HG03135 (cell line): ENCODE measurements around the gene CLPSL1.

Experiments used
- ATAC-seq: cut with Tn5 transposase; IDR thresholded peaks from one replicate; pipeline ENCODE4 v1.9.1; 2021; ENCODE audit warnings: mild to moderate bottlenecking, moderate library complexity; ENCODE audit not compliant: unreplicated experiment

The CLPSL1 gene

DNA sequence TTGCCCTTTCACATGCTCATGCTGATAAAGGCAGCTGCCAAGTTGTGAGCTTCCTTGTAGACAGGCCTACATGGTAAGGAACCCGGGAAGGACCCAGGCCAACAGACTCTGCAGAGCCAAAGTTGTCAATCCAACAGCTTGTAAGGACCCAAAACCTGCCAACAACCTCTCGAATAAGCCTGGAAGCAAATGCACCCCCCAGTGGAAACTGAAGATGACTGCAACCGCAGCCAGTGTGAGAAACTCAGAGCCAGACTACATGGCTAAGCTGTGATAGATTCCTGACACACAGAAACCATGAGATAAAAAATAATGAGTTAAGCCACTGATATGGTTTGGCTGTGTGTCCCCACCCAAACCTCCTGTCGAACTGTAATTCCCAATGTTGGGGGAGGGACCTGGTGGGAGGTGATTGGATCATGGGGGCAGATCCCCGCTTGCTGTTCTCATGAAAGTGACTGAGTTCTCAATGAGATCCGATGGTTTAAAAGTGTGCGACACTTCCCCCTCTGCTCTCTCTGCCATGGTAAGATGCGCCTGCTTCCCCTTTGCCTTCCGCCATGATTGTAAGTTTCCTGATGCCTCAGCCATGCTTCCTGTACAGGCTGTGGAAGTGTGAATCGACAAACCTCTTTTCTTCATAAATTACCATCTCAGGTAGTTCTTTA is 23.2 kb upstream of the CLPSL1 start:
- ATAC-seq = no peak

DNA sequence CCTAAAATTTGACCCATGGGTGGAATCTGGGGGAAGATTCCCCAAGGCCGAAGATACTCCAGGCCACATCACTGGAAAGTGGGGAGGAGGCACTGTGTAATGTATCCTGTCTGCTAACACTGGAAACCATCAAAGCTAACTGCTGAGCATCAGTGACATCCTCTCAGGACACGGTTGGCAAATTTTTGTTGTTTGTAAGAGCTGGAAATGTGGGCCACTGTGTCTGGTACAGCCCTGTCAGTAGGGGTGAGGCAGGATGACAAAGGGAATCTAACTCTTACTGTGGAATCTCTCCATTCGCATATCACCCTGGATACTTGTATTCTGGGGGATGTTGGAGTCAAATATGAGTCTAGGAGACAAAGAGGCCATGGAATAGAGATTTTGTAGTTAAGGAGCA is 21.4 kb upstream of the CLPSL1 start:
- ATAC-seq = no peak

DNA sequence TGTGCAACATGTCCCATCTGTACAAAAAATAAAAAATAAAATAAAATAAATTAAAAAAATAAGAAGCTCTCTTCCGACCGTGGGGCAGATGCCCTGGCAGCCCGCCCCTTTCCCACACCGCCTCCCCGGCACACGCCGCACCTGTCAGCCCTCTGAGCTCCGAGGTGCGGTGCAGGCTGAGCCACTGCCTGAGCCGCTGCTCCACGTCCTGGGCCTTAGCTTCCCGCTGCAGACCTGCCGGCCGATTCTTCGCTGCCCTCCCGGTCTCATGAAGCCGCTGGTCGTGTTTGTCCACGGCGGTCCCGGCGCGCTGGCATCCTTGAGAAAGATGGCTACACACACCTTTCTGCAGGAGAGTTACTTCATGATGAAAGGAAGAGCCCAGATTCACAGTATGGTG is 15.1 kb upstream of the CLPSL1 start:
- no peak for ATAC-seq

DNA sequence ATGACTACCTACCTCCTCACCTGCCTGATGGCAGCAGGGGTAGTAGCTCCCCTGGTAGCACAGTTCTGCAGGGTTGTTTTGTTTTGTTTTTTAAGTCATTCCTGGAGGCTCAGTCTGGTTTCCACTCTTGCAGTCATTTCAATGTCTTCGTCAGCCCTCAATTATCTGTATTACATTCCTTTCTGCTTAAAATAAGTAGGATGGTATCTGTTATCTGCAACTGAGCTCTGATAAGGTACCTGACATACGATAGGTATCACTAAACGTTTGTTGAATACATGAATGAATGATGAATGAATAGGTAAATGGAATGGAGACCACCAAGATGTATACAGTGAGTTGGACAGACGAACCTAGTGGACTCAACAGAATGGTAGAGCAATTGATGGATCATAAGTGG is 11.6 kb upstream of the CLPSL1 start:
- no peak for ATAC-seq

DNA sequence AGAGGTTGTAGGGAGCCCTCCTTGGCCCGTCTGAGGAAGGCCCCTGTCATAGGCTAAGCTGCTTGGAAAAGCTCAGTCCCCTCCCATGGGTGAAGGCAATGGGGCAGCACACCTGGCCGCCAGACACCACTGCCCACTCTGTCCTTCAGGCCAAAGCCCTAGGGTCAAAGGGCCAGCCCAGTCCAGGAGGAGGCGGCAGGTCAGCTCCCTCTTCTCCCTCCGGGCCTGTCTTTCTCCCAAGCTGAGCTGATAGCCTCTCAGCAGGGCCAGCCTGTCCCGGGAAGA is 9.5 kb upstream of the CLPSL1 start:
- no peak for ATAC-seq

GRCh38 chr6:35774116-35774794 is 6.6 kb upstream of the CLPSL1 start:
- no peak for ATAC-seq

DNA sequence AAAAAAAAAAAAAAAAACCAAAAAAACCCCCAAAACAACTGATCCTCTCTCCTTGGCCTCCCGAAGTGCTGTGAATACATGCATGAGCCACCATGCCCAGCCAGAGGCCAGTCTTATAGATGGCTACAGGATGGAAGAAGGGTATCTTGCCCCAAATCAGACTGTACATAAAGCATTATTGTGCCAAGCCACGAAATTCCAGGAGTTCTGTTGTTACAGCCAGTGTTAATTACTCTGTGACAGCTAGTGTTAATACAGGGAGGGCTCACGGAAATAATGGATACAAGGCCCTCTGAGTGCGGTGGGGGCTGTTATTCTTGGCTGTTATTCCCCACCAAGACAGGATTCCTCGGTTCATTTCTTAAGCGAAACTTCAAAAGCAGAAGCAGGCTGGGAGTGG is 5.8 kb upstream of the CLPSL1 start:
- no peak for ATAC-seq

- ATAC-seq = no peak
Measured at GRCh38 chr6:35776364-35777215, 4.2 kb upstream of the CLPSL1 start, which contains the start of gene CLPSL2. TSS of gene CLPSL2 (plus strand) at chr6:35776598. CDS start at chr6:35776619, 21 bp downstream.

- ATAC-seq = no peak
Measured at GRCh38 chr6:35777356-35778102, 3.3 kb upstream of the CLPSL1 start.

DNA sequence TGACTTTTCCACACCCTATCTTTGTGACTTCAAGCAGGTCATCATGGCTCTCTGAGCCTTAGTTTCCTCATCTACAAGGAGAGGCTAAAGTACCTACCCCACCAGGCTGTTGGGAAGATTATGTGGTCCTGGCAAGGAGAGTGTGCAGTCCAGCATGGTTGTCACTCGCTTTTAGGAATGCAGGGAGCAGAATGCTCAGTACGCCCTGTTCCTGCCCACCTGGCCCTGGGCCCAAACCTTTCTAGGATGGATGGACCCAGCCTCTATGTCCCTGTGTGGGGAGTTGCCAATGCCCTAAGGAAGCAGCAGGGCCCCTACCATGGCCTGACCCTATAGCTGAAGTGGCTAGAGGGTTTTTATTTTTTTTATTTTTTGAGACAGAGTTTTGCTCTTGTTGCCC is 2.4 kb upstream of the CLPSL1 start:
- no peak for ATAC-seq

- no peak for ATAC-seq
Measured at GRCh38 chr6:35781290-35781689, 471 bp downstream of the CLPSL1 start.

- ATAC-seq = no peak
Measured at GRCh38 chr6:35782424-35782823, 1.6 kb downstream of the CLPSL1 start.

GRCh38 chr6:35784200-35784599 is 3.4 kb downstream of the CLPSL1 start:
- no peak for ATAC-seq

- no peak for ATAC-seq
Measured at GRCh38 chr6:35786272-35786671, 5.5 kb downstream of the CLPSL1 start.

DNA sequence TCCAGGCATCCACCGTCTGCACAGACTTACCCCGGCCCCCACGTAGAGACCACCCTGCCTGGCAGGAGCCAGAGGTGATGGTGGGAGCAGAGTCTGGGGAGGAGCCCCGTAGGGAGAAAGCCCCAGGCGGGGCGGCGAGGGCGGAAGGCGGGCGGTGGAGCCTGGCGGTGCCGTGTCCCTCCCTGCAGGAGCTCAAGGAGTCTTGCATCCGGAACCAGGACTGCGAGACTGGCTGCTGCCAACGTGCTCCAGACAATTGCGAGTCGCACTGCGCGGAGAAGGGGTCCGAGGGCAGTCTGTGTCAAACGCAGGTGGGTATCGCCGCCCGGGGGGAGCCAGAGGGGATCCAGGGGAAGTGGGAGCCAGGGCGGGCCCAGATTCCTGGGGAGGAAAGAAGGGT is 6.0 kb downstream of the CLPSL1 start:
- no peak for ATAC-seq

DNA sequence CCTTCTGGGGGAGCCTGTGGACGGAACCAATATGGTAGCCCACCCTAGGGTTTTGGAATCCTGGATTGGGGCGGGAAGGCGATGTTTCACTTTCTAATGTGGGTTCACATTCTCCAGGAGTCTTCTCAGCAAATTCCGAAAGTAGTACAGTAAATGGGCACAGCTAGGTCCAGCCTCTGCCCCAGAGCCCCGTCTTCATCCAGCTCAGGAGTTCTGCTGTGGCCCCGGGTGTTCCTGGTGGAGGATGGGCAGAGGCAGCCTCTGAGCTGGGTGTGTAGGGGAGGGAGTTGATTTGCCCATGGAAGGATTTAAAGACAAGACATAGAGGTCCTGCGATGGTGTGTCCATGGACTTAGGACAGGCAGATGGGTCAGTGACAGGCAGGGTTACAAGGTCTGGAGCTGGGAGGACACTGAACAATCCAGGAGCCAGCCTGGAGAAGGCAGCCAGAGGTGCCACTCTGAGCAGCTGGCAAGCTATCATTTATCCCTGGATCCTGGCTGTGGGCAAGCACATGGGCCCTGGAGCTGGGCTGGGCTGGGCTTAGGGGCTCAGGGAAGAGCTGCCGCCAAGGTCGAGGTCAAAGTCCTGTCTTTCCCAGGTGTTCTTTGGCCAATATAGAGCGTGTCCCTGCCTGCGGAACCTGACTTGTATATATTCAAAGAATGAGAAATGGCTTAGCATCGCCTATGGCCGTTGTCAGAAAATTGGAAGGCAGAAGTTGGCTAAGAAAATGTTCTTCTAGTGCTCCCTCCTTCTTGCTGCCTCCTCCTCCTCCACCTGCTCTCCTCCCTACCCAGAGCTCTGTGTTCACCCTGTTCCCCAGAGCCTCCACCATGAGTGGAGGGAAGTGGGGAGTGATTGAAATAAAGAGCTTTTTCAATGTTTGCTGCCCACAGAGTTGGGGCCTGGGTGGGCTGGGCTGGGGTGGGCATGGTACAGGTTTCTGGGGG is 6.7 kb downstream of the CLPSL1 start:
- no peak for ATAC-seq

GRCh38 chr6:35788423-35788982 is 7.7 kb downstream of the CLPSL1 start:
- ATAC-seq = no peak

GRCh38 chr6:35790683-35791082 is 9.9 kb downstream of the CLPSL1 start:
- no peak for ATAC-seq

DNA sequence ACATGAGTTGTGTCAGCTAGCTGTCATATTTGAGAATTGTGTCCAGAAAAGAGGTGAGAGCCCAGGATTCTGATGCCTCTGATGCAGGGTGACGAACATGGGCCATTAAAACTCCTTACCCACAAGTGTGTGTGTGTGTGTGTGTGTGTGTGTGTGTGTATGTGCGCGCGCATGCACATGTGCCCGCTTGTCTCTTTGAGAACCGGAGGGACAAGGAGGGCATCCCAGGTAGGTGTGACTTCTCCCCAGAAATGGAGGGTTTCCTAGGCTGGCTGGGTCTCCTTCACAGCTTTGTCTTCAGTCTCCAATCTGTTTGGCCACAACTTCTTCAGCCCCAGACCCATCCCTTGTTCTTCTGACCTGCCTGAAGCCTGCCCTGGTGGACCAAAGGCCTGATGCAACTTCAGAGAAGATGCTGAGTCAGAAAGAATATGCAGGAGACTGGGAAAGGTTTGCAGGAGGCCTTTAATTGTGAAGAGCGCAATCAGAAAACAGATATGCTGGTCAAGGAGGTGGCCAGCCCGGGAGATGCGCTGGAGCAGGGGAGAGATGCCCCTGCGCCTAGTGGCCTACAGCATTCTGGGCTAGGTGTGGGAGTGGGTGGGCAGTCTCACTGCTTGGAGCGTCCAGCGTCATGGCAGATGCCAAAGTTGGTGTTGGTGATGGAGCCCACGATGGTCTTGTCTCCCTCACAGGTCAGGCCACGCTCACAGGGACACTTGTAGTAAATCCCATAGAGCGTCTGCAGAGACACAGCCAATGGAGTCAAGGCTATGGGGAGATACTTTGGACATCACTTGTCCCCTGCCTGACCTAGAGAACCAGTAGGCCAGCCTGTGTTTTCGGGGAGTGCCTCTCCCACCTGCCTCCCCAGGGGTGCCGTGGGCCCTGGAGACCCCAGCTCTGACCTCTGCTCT is 14.0 kb downstream of the CLPSL1 start:
- no peak for ATAC-seq
